Measurements from ENCODE around the gene NHEJ1.

GRCh38 chr2:219171231-219171651 lies 10.6 kb upstream of the NHEJ1 start:
- TF ChIP-seq CTCF (IDR thresholded peaks at IDR 0.05) (peak; percentile 57 to 72 (median 61)), EP300 (IDR thresholded peaks at IDR 0.05) (no peak), POLR2A (IDR thresholded peaks at IDR 0.05) (no peak)

Data from ovary (tissue), 3 donors.